ENCODE measurements around the gene AHRR.

Gene AHRR

DNA sequence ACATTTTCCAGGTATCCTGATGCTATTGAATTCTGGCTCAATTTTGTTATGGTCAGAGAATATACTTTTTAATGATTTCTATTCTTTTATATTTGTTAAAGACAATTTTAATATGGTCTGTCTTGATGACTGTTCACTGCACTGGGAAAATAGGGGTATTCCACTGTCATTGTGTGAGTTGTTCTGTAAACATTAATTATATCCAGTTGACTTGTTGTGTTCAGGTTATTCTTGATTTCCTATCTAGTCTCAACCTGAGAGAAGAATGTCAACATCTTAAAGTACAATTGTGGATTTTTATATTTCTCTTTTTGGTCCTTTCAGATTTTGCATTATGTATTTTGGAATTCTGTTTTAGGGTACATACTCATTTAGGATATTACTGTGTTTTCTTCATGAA lies 61.6 kb downstream of the AHRR start:
- TF ChIP-seq TAF1 (IDR thresholded peaks at IDR 0.05; ENCODE audit: borderline replicate concordance, insufficient read depth, low read length) (no peak), FOXP2 (optimal IDR thresholded peaks at IDR 0.05; ENCODE audit: borderline replicate concordance, extremely low read depth, extremely low read length, insufficient read depth) (no peak), POLR2AphosphoS5 (IDR thresholded peaks at IDR 0.05; ENCODE audit: low read depth, low read length) (no peak), SIN3A (IDR thresholded peaks at IDR 0.05; ENCODE audit: borderline replicate concordance, insufficient read depth, low read length) (no peak)
- TF ChIP-seq, protein P1, sequence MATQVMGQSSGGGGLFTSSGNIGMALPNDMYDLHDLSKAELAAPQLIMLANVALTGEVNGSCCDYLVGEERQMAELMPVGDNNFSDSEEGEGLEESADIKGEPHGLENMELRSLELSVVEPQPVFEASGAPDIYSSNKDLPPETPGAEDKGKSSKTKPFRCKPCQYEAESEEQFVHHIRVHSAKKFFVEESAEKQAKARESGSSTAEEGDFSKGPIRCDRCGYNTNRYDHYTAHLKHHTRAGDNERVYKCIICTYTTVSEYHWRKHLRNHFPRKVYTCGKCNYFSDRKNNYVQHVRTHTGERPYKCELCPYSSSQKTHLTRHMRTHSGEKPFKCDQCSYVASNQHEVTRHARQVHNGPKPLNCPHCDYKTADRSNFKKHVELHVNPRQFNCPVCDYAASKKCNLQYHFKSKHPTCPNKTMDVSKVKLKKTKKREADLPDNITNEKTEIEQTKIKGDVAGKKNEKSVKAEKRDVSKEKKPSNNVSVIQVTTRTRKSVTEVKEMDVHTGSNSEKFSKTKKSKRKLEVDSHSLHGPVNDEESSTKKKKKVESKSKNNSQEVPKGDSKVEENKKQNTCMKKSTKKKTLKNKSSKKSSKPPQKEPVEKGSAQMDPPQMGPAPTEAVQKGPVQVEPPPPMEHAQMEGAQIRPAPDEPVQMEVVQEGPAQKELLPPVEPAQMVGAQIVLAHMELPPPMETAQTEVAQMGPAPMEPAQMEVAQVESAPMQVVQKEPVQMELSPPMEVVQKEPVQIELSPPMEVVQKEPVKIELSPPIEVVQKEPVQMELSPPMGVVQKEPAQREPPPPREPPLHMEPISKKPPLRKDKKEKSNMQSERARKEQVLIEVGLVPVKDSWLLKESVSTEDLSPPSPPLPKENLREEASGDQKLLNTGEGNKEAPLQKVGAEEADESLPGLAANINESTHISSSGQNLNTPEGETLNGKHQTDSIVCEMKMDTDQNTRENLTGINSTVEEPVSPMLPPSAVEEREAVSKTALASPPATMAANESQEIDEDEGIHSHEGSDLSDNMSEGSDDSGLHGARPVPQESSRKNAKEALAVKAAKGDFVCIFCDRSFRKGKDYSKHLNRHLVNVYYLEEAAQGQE (IDR thresholded peaks at IDR 0.05; ENCODE audit: insufficient read depth in 1 of 2, low read depth in 2 of 2, low read length in 2 of 2), result no peak

DNA sequence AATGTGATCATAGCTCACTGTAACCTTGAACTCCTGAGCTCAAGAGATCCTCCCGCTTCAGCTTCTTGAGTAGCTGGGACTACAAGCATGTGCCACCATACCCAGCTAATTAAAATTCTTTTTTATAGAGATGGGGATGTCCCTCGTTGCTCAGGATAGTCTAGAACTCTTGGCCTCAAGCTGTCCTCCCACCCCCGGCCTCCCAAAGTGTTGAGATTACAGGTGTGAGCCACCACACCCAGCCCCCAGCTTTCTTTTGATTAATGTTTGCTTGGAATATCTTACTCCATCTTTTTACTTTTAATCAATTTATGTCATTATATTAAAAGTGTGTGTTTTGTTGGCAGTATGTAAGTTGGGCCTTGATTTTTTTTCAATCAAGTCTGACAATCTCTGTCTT lies 62.1 kb downstream of the AHRR start:
- no peak for TF ChIP-seq SIN3A (IDR thresholded peaks at IDR 0.05; ENCODE audit: borderline replicate concordance, insufficient read depth, low read length)
- TF ChIP-seq POLR2AphosphoS5 (IDR thresholded peaks at IDR 0.05; ENCODE audit: low read depth, low read length), result no peak
- TF ChIP-seq, protein P1 (IDR thresholded peaks at IDR 0.05; ENCODE audit: insufficient read depth in 1 of 2, low read depth in 2 of 2, low read length in 2 of 2), result no peak
- TF ChIP-seq TAF1 (IDR thresholded peaks at IDR 0.05; ENCODE audit: borderline replicate concordance, insufficient read depth, low read length), result no peak

DNA sequence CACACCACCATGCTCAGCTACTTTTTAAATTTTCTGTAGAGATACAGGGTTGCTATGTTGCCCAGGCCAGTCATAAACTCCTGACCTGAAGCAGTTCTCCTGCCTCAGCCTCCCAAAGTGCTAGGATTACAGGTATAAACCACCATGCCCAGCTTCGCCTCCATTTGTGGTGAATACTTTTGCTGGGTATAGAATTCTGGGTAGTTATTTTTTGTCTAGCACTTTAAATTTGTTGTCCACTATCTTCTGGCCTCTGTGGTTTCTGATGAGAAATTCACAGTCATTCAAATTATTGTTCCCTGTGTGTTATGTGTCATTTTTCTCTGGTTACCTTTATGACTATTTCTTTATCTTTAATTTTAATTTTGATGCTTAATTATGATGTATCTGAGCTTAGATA lies 63.8 kb downstream of the AHRR start:
- TF ChIP-seq POLR2AphosphoS5 (IDR thresholded peaks at IDR 0.05; ENCODE audit: low read depth, low read length), result no peak
- TF ChIP-seq, protein P1 (IDR thresholded peaks at IDR 0.05; ENCODE audit: insufficient read depth in 1 of 2, low read depth in 2 of 2, low read length in 2 of 2), result no peak
- no peak for TF ChIP-seq FOXP2 (optimal IDR thresholded peaks at IDR 0.05; ENCODE audit: borderline replicate concordance, extremely low read depth, extremely low read length, insufficient read depth)
- TF ChIP-seq SIN3A (IDR thresholded peaks at IDR 0.05; ENCODE audit: borderline replicate concordance, insufficient read depth, low read length), result no peak

DNA sequence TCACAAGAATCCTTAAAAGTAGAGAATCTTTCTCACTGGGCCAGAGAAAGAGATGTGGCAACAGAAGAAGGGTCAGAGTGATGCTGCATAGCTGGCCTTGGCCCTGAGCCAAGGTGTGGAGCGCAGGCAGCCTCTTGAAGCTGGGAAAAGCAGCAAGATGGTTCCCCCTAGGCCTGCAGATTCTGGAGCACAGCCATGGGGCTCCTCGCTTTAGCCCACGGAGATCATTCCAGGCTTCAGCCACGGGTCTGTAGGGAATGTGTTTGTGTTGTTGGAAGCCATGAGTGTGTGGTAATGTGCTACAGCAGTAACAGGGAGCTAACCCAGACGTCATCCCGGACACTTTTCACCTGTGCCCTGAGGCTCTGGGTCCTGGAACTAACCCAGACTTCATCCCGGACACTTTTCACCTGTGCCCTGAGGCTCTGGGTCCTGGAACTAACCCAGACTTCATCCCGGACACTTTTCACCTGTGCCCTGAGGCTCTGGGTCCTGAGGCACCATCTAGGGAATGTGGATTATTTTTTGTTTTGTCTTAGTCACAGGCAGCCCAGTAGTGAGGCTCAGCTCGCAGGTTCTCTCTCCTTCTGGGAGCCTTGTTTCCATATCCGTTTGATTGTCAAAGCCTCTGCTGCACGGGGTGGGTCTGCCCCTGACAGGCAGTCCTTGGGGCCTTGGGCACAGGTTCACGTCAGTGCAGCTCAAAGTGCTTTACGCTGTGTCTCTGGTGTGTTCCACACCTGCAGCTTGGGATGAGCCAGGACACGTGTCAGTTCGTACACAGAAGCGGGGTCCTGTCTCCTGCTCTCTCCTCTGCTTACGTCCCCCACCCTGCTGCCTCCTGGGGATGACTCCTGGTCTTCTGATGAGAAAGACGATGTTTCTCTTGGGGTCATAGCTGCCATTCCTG lies 65.2 kb downstream of the AHRR start:
- TF ChIP-seq POLR2AphosphoS5 (IDR thresholded peaks at IDR 0.05; ENCODE audit: low read depth, low read length) (no peak), TAF1 (IDR thresholded peaks at IDR 0.05; ENCODE audit: borderline replicate concordance, insufficient read depth, low read length) (no peak), FOXP2 (optimal IDR thresholded peaks at IDR 0.05; ENCODE audit: borderline replicate concordance, extremely low read depth, extremely low read length, insufficient read depth) (no peak), SIN3A (IDR thresholded peaks at IDR 0.05; ENCODE audit: borderline replicate concordance, insufficient read depth, low read length) (no peak)
- TF ChIP-seq, protein P1 (IDR thresholded peaks at IDR 0.05; ENCODE audit: insufficient read depth in 1 of 2, low read depth in 2 of 2, low read length in 2 of 2), result no peak

All from PFSK-1 (cell line).